GM23338 (cell line): Measurements from ENCODE around the gene DNAJC4. TPM values are rescaled to one million over a fixed set of nuclear protein-coding genes. Genes with fewer than 3 reads are reported as not detected.

Experiments
- ATAC-seq: fragments of 200-7000 bp; cut with Tn5 transposase; 3 replicates; pipeline ENCODE4 v1.9.1; 2020
- DNase-seq: peaks from one replicate; pipeline ENCODE4 v3.0.0-alpha.2; 2015; ENCODE audit warnings: low spot score
- H2AFZ ChIP-seq: fragments of 200-600 bp; sonication (generic); 2 replicates; pipeline ENCODE4 v1.8.0; 2016; ENCODE audit warnings: antibody characterized with exemption, mild to moderate bottlenecking, moderate library complexity
- H3F3A ChIP-seq: fragments of 200-600 bp; sonication (generic); replicated peaks from 2 replicates; pipeline ENCODE4 v1.8.0; 2017; ENCODE audit warnings: antibody characterized with exemption, mixed run types, low read depth
- H3K27ac ChIP-seq: fragments of 200-600 bp; sonication (generic); 2 replicates; pipeline ENCODE4 v1.6.1; 2016; ENCODE audit warnings: low read depth
- H3K27me3 ChIP-seq: fragments of 200-600 bp; sonication (generic); 2 replicates; pipeline ENCODE4 v1.8.0; 2016; ENCODE audit warnings: mild to moderate bottlenecking, mixed run types, moderate library complexity; ENCODE audit not compliant: insufficient read depth
- H3K36me3 ChIP-seq: fragments of 200-600 bp; sonication (generic); 2 replicates; pipeline ENCODE4 v1.8.0; 2016; ENCODE audit warnings: mild to moderate bottlenecking; ENCODE audit not compliant: insufficient read depth
- H3K4me1 ChIP-seq: fragments of 200-600 bp; sonication (generic); 2 replicates; pipeline ENCODE4 v1.8.0; 2016; ENCODE audit warnings: mild to moderate bottlenecking, moderate library complexity; ENCODE audit not compliant: insufficient read depth
- H3K4me2 ChIP-seq: fragments of 200-600 bp; sonication (generic); 2 replicates; pipeline ENCODE4 v1.7.1; 2017; ENCODE audit warnings: mixed run types
- H3K4me3 ChIP-seq: fragments of 200-600 bp; sonication (generic); 2 replicates; pipeline ENCODE4 v1.6.1; 2016; ENCODE audit warnings: mixed run types
- H3K79me2 ChIP-seq: fragments of 200-600 bp; sonication (generic); replicated peaks from 2 replicates; pipeline ENCODE4 v1.8.0; 2017; ENCODE audit warnings: mild to moderate bottlenecking; ENCODE audit not compliant: insufficient read depth
- H3K9me2 ChIP-seq: fragments of 200-600 bp; sonication (generic); 2 replicates; pipeline ENCODE4 v1.8.0; 2017; ENCODE audit not compliant: insufficient read depth
- H4K20me1 ChIP-seq: fragments of 200-600 bp; sonication (generic); replicated peaks from 2 replicates; pipeline ENCODE4 v1.8.0; 2017; ENCODE audit warnings: mild to moderate bottlenecking; ENCODE audit not compliant: insufficient read depth
- H3K27ac Mint-ChIP-seq: 2 replicates; pipeline ENCODE4 v1.8.0; 2020; ENCODE audit warnings: inconsistent platforms, mild to moderate bottlenecking, moderate library complexity, mixed read lengths
- H3K27me3 Mint-ChIP-seq: 3 replicates; pipeline ENCODE4 v1.8.0; 2022; ENCODE audit warnings: low read depth, mild to moderate bottlenecking, moderate library complexity, mixed read lengths, inconsistent platforms; ENCODE audit not compliant: insufficient read depth, poor library complexity
- H3K36me3 Mint-ChIP-seq: 3 replicates; pipeline ENCODE4 v1.8.0; 2021; ENCODE audit warnings: low read depth, mild to moderate bottlenecking, inconsistent platforms, moderate library complexity, mixed read lengths
- H3K4me1 Mint-ChIP-seq: 3 replicates; pipeline ENCODE4 v1.8.0; 2020; ENCODE audit warnings: mild to moderate bottlenecking, inconsistent platforms, mixed read lengths
- H3K4me3 Mint-ChIP-seq: 3 replicates; pipeline ENCODE4 v1.8.0; 2021; ENCODE audit warnings: moderate library complexity, mild to moderate bottlenecking, inconsistent platforms, mixed read lengths
- H3K9me3 Mint-ChIP-seq: 3 replicates; pipeline ENCODE4 v1.8.0; 2020; ENCODE audit warnings: moderate library complexity, mild to moderate bottlenecking, inconsistent platforms, mixed read lengths
- CREB1 ChIP-seq: fragments of 250-450 bp; sonication (Bioruptor Pico); IDR thresholded peaks from 2 replicates; pipeline ENCODE4 v1.5.0; 2020; ENCODE audit warnings: low read depth, mild to moderate bottlenecking, moderate library complexity
- CTCF ChIP-seq, 2 experiments: fragments of 200-600 bp in 1 of 2; sonication (generic) in 1 of 2; conservative IDR thresholded peaks; 2 replicates each; pipeline versions ENCODE4 v1.5.1 to v1.6.1; 2016 to 2017; ENCODE audit warnings: antibody characterized with exemption in 2 of 2, low read depth in 2 of 2, mild to moderate bottlenecking in 2 of 2, moderate library complexity in 1 of 2
- POLR2AphosphoS5 ChIP-seq: IDR thresholded peaks from 2 replicates; pipeline ENCODE4 v1.6.1; 2016; ENCODE audit warnings: antibody characterized with exemption, low read depth
- ZNF331 ChIP-seq: fragments of 250-450 bp; sonication (Bioruptor Pico); IDR thresholded peaks from 2 replicates; pipeline ENCODE4 v1.5.0; 2020; ENCODE audit warnings: low read depth, mild to moderate bottlenecking, moderate library complexity
- ZNF462 ChIP-seq: fragments of 250-450 bp; sonication (Bioruptor Pico); IDR thresholded peaks from 2 replicates; pipeline ENCODE4 v1.5.0; 2020; ENCODE audit warnings: mild to moderate bottlenecking, moderate library complexity
- polyA plus RNA-seq: library from polyadenylated mRNA; unstranded; fragments of >200 nt; fragmentation: Nextera tagmentation; extraction: Ambion mirVana; gene quantifications from 2 replicates; pipeline ENCODE4 v1.2.1, GENCODE V29; 2016
- total RNA-seq: library from RNA; depleted of rRNA; stranded (reverse); fragments of >200 nt; shearing (Covaris generic); gene quantifications from 2 replicates; pipeline ENCODE4 v1.2.3, GENCODE V29; 2014
- TF ChIP-seq, protein P1 (sequence below): IDR thresholded peaks from 2 replicates; pipeline ENCODE4 v1.6.1; 2016; ENCODE audit warnings: antibody characterized with exemption

Gene DNAJC4
- total and polyA plus RNA-seq, 2 experiments from 2014 or later = 10.5 to 34.4 TPM

GRCh38 chr11:64240435-64241240, 10.3 kb downstream of the DNAJC4 start, which contains the start of gene FKBP2:
TSS of gene FKBP2 (plus strand) at chr11:64241095. CDS start at chr11:64242388, 1,293 bp downstream.
- H3K4me2 ChIP-seq = peak within 1 kb of the TSS; percentile 96
- ATAC-seq (peak; percentile 48), DNase-seq (peak; percentile 98)
- TF ChIP-seq ZNF462 (CRISPR knock-in tag) (no peak), ZNF331 (CRISPR knock-in tag) (no peak), CREB1 (CRISPR knock-in tag) (peak; percentile 93), CTCF (conservative IDR thresholded peaks at IDR 0.05; ENCODE audit: low read depth in 2 of 2) (no peak), POLR2AphosphoS5 (peak; percentile 95)
- TF ChIP-seq, protein P1, sequence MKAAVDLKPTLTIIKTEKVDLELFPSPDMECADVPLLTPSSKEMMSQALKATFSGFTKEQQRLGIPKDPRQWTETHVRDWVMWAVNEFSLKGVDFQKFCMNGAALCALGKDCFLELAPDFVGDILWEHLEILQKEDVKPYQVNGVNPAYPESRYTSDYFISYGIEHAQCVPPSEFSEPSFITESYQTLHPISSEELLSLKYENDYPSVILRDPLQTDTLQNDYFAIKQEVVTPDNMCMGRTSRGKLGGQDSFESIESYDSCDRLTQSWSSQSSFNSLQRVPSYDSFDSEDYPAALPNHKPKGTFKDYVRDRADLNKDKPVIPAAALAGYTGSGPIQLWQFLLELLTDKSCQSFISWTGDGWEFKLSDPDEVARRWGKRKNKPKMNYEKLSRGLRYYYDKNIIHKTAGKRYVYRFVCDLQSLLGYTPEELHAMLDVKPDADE = peak; percentile 60; the same call in 1 of the 2 replicates
- peak within 1 kb of the TSS; percentile 97 for H3K4me3 ChIP-seq
- H3F3A ChIP-seq = peaks cover 26% of the 10 kb centered on the region
- H3K27me3 ChIP-seq = no peaks in the 10 kb centered on the region
- peak within 1 kb of the TSS; percentile 93 for H3K4me3 Mint-ChIP-seq
- no peaks in the 10 kb centered on the region for H3K9me2 ChIP-seq
- H4K20me1 ChIP-seq = no peaks in the 10 kb centered on the region; the same call in 1 of the 2 replicates
- H3K36me3 ChIP-seq = no peaks in the 10 kb centered on the region
- peaks cover 24% of the 10 kb centered on the region for H3K36me3 Mint-ChIP-seq
- H3K79me2 ChIP-seq = peaks cover 19% of the 10 kb centered on the region
- H3K27ac ChIP-seq = peak within 1 kb of the TSS; percentile 94; the same call in 1 of the 2 replicates
- peaks cover 17% of the 10 kb centered on the region; the same call in 1 of the 2 replicates for H3K4me1 ChIP-seq
- H3K27ac Mint-ChIP-seq = peak within 1 kb of the TSS; percentile 98
- no peaks in the 10 kb centered on the region for H3K9me3 Mint-ChIP-seq
- H3K27me3 Mint-ChIP-seq = peaks cover 28% of the 10 kb centered on the region
- H2AFZ ChIP-seq = no peak within 1 kb of the TSS; the same call in 1 of the 2 replicates
- peaks cover 27% of the 10 kb centered on the region for H3K4me1 Mint-ChIP-seq
